Kidney epithelial cell (primary cell): Measurements from ENCODE around the gene ATP13A4. TPM values are rescaled to one million over a fixed set of nuclear protein-coding genes. Genes with fewer than 3 reads are reported as not detected.

ENCODE experiments used
- DNase-seq: peaks from one replicate; pipeline ENCODE4 v3.0.0-alpha.2; 2010; ENCODE audit warnings: low read depth
- H3K27me3 ChIP-seq: 2 replicates; pipeline ENCODE4 v1.6.0; 2011; ENCODE audit warnings: low read length; ENCODE audit not compliant: control insufficient read depth, insufficient read depth
- H3K36me3 ChIP-seq: 2 replicates; pipeline ENCODE4 v1.5.1; 2011; ENCODE audit warnings: low read length; ENCODE audit not compliant: control insufficient read depth, insufficient read depth
- H3K4me3 ChIP-seq: 2 replicates; pipeline ENCODE4 v1.5.1; 2011; ENCODE audit warnings: low read depth, mild to moderate bottlenecking, control low read depth, low read length
- total RNA-seq: library from RNA; depleted of rRNA; stranded (reverse); fragments of >200 nt; gene quantifications from 2 replicates; pipeline ENCODE4 v1.2.3, GENCODE V29; 2015
- TF ChIP-seq, protein P1 (sequence below): IDR thresholded peaks from 2 replicates; pipeline ENCODE4 v1.5.1; 2011; ENCODE audit warnings: mild to moderate bottlenecking, moderate library complexity, low read length, control low read depth, inconsistent platforms; ENCODE audit not compliant: insufficient read depth, poor library complexity, severe bottlenecking

Gene ATP13A4
- total RNA-seq, 1 donor from 2014 or later, result 0.42 TPM

DNA sequence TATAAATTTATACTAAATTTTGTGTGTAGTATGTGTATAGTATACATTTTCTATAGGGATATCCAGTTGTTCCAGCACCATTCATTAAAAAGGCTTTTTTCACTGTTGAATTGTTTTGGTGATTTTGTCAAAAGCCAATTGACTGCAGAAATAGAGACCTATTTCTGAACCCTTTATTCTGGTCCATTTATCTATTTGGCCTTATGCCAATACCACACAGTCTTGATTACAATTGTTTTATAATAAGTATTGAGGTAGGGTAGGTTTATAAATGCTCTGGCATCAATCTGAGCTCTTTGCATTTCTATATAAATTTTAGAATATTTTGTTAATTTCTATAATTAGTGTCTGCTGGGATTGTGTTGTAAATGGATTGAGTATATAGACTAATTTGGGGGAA is 31.8 kb upstream of the ATP13A4 start:
- no peak overlapping the region for H3K4me3 ChIP-seq
- H3K27me3 ChIP-seq, result no peaks in the 10 kb centered on the region
- DNase-seq, result no peak
- H3K36me3 ChIP-seq, result no peaks in the 10 kb centered on the region
- TF ChIP-seq, protein P1, sequence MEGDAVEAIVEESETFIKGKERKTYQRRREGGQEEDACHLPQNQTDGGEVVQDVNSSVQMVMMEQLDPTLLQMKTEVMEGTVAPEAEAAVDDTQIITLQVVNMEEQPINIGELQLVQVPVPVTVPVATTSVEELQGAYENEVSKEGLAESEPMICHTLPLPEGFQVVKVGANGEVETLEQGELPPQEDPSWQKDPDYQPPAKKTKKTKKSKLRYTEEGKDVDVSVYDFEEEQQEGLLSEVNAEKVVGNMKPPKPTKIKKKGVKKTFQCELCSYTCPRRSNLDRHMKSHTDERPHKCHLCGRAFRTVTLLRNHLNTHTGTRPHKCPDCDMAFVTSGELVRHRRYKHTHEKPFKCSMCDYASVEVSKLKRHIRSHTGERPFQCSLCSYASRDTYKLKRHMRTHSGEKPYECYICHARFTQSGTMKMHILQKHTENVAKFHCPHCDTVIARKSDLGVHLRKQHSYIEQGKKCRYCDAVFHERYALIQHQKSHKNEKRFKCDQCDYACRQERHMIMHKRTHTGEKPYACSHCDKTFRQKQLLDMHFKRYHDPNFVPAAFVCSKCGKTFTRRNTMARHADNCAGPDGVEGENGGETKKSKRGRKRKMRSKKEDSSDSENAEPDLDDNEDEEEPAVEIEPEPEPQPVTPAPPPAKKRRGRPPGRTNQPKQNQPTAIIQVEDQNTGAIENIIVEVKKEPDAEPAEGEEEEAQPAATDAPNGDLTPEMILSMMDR, result no peak

DNA sequence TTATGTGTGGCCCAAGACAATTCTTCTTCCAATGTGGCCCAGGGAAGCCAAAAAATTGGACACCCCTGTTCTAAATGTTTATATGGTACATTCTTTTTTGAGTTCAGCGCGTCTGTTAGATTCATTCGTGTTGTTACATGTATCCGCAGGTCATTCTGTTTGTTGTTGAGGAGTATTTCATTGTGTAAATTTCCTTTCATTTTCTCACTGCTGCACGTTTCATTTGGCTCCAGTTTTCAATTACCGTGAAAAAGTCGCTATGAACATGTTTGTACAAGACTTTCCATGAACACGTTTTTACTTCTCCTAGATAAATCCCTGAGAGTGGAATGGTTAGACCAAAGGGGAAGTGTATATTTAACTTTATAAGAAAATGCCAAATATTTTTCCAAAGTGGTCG is 30.8 kb upstream of the ATP13A4 start:
- Histone ChIP-seq H3K36me3 (no peaks in the 10 kb centered on the region), H3K4me3 (no peak overlapping the region), H3K27me3 (no peaks in the 10 kb centered on the region)
- TF ChIP-seq, protein P1, result no peak
- DNase-seq, result no peak

DNA sequence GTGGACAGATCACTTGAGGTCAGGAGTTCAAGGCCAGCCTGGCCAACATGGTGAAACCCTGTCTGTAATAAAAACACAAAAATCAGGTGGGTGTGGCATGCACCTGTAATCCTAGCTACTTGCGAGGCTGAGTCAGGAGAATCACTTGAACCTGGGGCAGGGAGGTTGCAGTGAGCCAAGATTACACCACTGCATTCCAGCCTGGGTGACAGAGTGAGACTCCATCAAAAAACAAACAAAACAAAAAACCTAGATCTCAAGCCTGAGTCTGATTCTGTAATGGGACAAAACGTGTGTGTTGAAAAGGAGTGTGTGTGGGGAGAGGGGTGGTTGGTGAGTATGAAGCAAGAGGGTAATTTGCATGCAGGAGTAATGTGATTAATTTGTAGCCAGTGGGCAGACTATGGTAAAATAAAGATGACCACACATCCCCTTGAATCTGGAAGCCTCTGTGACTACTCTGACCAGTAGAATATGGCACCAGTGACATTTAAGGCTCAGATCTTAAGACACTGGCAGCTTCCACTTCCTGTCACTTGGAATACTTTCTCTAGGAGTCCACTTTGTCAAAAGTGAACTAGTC is 19.9 kb upstream of the ATP13A4 start:
- Histone ChIP-seq H3K36me3 (no peaks in the 10 kb centered on the region), H3K27me3 (no peaks in the 10 kb centered on the region), H3K4me3 (no peak overlapping the region)
- DNase-seq, result no peak
- TF ChIP-seq, protein P1, result no peak

DNA sequence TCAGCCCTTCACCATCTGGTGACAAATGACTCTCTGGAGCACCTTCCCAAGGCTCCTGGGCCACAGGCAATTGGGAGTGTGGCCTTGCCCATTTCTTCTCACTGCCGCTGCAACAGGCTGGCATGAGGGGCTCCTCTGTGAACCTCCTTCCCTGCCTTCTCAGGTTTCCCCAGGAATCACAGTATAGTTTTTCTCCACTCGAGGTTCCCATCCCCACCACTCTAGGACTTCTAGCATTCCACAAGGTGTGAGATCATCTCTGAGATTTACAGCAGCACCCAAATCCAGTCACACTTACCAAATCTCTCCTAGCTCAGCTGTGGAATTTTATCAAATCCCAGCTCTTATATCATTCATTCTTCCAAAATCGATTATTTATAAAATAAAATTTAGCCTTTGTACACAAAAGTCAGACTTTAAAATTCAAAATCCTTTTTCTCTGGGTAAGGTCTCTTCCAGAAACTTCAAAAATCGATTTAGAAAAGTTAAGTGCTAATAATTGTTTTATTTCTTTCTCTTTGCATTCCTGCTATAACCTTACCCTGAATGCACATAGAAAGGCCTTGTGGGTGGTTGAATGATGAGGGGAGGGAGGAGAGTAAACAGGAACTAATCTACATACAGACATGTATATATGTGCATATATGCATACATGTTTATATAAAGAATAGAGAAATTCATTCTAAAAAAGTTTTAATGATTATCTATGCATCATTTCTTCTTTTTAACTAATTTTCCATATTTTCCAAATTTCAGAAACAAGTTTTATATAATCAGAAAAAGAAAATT is 18.9 kb upstream of the ATP13A4 start:
- no peak for DNase-seq
- no peaks in the 10 kb centered on the region for H3K36me3 ChIP-seq
- TF ChIP-seq, protein P1, result no peak
- H3K27me3 ChIP-seq, result no peaks in the 10 kb centered on the region
- no peak overlapping the region for H3K4me3 ChIP-seq

DNA sequence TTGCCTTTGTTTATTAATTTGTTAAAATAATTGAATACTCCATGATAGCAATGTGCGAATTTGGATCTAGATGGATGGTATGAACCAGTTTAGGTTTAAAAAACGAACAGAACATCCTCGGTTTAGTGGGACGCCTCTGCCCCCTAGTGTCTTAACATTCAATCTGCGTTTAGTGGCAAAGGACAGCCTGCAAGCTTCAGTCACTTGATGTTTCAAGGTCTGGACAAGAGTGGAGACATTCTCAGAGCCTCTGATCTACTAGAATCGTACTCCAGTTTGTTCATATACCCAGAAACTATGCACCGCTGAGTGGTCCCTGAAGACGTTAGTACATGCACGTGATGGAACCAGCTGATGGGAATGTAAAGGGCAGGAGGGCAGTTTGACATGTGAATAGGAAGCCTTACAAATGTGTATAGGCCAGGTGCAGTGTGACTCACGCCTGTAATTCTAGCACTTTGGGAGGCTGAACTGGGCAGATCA is 17.8 kb upstream of the ATP13A4 start:
- TF ChIP-seq, protein P1, result peak; percentile 84
- no peak for DNase-seq
- H3K36me3 ChIP-seq, result no peaks in the 10 kb centered on the region
- H3K27me3 ChIP-seq, result no peaks in the 10 kb centered on the region
- no peak overlapping the region for H3K4me3 ChIP-seq
